Prostate gland (tissue), 2 donors: ENCODE measurements around the gene FGGY.

Experiments used
- POLR2A ChIP-seq: fragments of 450-650 bp; IDR thresholded peaks from one replicate; pipeline ENCODE4 v1.6.1; 2016; ENCODE audit warnings: antibody characterized with exemption, mild to moderate bottlenecking
- POLR2AphosphoS5 ChIP-seq: sonication (generic); formaldehyde crosslinking; IDR thresholded peaks from one replicate; pipeline ENCODE4 v1.6.1; 2017; ENCODE audit warnings: antibody characterized with exemption
- TF ChIP-seq, protein P1 (sequence below), 4 experiments: fragments of 200-600 bp in 2 of 4; fragments of 450-650 bp in 2 of 4; sonication (generic) in 2 of 4; IDR thresholded peaks; 1 replicate in 3 of 4; 2 replicates in 1 of 4; pipeline ENCODE4 v1.5.1; 2016 to 2019; ENCODE audit warnings: antibody characterized with exemption in 4 of 4, mild to moderate bottlenecking in 2 of 4, moderate library complexity in 2 of 4

DNA sequence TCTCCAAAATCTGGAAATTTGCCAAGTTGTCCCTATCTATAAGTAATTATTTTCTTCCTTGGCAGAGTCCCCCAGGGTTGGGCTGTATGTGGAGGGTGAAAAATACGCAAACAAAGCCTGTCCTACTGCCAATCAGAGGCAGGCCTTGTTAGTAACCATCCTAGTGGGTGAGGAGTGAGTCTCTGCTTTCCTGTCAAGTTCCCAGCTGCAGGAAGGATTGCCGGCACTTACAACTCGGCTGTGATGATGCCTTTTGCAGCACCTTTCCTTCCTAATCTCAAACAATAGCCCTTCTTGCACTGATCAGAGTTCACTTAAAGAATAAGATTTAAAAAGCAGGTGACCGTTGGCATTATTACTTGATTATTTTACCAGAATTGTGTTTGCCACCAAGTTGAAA, 31.3 kb upstream of the FGGY start:
- TF ChIP-seq, protein P1, sequence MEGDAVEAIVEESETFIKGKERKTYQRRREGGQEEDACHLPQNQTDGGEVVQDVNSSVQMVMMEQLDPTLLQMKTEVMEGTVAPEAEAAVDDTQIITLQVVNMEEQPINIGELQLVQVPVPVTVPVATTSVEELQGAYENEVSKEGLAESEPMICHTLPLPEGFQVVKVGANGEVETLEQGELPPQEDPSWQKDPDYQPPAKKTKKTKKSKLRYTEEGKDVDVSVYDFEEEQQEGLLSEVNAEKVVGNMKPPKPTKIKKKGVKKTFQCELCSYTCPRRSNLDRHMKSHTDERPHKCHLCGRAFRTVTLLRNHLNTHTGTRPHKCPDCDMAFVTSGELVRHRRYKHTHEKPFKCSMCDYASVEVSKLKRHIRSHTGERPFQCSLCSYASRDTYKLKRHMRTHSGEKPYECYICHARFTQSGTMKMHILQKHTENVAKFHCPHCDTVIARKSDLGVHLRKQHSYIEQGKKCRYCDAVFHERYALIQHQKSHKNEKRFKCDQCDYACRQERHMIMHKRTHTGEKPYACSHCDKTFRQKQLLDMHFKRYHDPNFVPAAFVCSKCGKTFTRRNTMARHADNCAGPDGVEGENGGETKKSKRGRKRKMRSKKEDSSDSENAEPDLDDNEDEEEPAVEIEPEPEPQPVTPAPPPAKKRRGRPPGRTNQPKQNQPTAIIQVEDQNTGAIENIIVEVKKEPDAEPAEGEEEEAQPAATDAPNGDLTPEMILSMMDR (IDR thresholded peaks at IDR 0.05), result no peak
- no peak for TF ChIP-seq POLR2A
- TF ChIP-seq POLR2AphosphoS5, result no peak
